ES-I3 (cell line): Measurements from ENCODE around the gene DDO.
"Not testable (repeated sequence)": the region's sequence is repeated elsewhere in the genome, so short reads cannot be mapped to it uniquely, and the experiment has no call there.

Experiments
- H3K36me3 ChIP-seq: 2 replicates; pipeline ENCODE4 v1.6.1; 2013; ENCODE audit warnings: mild to moderate bottlenecking, low read length, control low read depth, moderate library complexity; ENCODE audit not compliant: insufficient read depth
- H3K4me1 ChIP-seq: 2 replicates; pipeline ENCODE4 v1.6.1; 2013; ENCODE audit warnings: mild to moderate bottlenecking, control low read depth, low read length; ENCODE audit not compliant: insufficient read depth
- H3K9ac ChIP-seq: 2 replicates; pipeline ENCODE4 v1.6.1; 2013; ENCODE audit warnings: low read depth, mild to moderate bottlenecking, low read length, moderate library complexity
- H3K9me3 ChIP-seq: 2 replicates; pipeline ENCODE4 v1.6.1; 2013; ENCODE audit warnings: mild to moderate bottlenecking, low read length, moderate library complexity; ENCODE audit not compliant: control insufficient read depth, insufficient read depth

The DDO gene

DNA sequence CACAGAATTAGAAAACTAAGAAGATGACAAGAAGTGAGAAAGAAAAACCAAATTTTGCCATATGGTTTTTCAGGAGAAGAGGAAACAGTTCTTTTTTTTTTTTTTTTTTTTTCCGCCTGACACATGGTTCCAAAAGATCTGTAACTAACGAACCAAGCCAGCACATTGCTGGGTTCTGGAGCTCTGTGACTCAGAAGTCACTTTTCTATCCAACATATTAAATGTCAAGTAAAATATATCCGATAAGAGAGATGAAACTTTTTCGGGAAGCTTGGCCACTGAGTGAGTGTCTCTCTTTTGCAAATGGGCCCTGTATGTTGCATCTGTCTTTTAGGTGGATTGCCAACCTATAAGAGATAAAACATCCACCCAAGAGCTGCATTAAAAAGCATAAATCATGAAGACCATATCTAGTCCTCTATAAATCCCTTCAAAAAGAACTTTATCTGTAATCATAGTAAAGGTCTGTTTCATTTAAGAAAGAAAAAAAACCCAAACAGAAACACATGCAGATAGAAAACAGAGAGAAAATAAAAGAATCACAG is 61.8 kb downstream of the DDO start:
- no peak overlapping the region for H3K9ac ChIP-seq
- H3K9me3 ChIP-seq, result no peaks in the 10 kb centered on the region
- no peaks in the 10 kb centered on the region for H3K36me3 ChIP-seq
- peaks cover 27% of the 10 kb centered on the region for H3K4me1 ChIP-seq

DNA sequence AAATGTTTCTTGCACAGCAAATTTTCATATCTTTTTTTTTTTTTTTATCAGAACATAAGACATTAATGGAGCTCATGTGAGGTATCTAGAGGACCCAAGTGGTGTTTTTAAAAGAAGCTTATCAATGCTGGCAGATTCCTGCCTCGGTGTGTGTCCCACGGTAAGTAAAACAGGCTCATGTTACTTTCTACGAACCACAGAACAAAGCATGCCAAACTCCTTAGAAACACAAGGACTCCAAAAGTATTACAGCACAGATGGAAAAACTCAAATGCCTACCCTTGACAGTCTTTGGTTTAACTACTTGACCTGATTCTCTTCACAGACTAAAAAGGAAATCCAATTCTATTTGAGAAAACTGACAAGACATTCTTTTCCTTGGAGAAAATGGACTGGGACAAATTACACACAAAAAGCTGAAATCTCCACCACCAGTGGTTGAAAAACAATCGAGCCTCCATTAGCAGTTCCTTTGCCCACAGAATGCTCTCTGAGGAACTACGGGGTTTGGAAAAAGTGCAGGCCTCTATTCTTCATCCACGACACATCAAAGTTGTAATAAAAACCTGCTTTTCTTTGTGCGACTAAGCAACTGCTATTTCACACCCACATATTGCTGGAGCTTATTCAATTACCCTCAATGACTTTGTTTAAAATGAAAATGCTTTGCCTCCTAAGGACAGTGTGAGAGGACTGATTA is 62.7 kb downstream of the DDO start:
- Histone ChIP-seq H3K9ac (no peak overlapping the region), H3K36me3 (no peaks in the 10 kb centered on the region), H3K9me3 (no peaks in the 10 kb centered on the region), H3K4me1 (peaks cover 27% of the 10 kb centered on the region)

DNA sequence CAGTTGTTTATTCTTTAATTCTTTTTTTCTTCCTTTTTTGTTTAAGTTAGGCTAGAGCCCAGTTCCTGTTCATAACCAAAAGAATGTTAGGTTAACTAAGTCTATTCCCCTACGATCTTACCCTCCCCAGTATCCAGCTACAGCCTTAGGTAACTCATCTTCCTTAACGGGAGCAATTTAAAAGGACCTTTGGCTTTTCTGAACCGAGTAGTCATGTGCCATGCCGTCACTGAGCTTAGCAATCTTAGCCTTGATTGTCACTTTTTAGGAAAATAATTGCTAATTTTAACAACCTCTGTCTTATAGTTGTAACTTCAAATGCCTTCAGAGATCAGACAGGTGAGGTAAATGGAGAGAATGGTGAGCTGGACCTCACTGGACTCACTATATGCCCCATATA is 63.4 kb downstream of the DDO start:
- Histone ChIP-seq H3K36me3 (no peaks in the 10 kb centered on the region), H3K9ac (no peak overlapping the region), H3K4me1 (peaks cover 27% of the 10 kb centered on the region), H3K9me3 (no peaks in the 10 kb centered on the region)

DNA sequence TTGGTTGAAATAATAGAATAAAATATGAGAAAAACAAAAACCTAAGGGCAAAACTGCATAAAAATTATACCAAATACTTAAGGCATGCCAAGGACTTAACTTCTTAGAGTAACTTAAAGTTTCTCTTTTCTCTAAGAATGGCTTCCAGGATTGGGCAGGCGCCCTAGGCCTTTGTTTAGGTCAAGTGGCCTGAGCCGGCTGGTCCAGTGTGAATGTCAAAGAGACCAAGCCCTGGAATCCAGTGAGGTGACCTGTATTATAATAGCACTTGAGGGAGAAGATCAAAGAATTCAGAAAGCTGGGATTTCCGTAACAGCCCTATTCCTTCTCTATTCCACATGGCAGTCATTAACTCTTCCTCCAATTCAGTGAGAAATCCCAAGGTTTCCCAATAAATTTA is 63.8 kb downstream of the DDO start:
- no peak overlapping the region for H3K9ac ChIP-seq
- H3K4me1 ChIP-seq, result peaks cover 27% of the 10 kb centered on the region
- no peaks in the 10 kb centered on the region for H3K9me3 ChIP-seq
- H3K36me3 ChIP-seq, result no peaks in the 10 kb centered on the region

DNA sequence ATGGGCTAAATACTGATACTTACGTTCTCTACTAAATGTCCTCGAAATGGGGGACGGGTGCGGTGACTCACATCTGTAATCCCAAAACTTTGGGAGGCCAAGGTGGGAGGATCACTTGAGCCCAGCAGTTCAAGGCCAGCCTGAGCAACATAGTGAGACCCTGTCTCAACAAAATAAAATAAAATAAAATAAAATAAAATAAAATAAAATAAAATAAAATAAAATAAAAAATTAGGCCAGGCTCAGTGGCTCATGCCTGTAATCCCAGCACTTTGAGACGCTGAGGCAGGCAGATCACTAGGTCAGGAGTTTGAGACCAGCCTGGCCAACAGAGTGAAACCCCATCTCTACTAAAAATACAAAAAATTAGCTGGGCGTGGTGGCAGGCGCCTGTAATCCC is 64.8 kb downstream of the DDO start:
- H3K4me1 ChIP-seq, result peaks cover 26% of the 10 kb centered on the region
- not testable (repeated sequence) for H3K9me3 ChIP-seq, H3K9ac ChIP-seq, H3K36me3 ChIP-seq

DNA sequence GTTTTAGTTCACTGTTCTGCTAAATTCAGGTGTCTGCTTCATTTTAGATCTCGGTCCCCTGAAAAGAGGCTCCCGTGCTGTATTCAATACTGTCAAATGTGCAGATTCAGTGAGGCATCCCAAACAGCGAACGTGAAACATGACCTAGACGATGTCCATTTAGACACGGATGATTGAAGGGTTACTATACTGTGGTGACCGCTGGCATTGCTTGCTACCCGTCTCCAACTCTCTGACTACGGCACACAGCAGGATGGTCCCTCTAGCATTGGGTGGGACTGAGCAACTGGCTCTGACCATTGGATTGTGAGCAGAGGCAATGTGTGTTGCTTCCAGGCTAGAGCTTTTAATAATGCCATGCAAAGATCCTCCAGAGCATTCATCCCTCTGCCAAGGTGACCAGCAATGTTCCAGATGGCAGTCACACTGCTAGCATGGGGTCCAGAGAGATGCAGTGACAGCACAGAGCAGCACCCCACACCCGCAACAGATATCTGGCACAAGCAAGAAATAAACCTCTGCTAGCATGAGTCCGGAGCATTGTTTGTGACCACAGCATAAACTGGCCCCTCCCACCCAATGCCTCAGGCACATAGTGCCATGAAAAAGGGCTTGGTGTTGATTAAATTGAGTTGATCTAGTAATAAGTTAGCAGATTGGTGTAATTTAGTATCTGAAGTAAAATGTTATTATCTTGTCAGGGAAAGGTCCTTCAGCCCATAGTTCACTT is 66.2 kb downstream of the DDO start:
- H3K4me1 ChIP-seq, result peaks cover 19% of the 10 kb centered on the region
- no peaks in the 10 kb centered on the region for H3K9me3 ChIP-seq
- no peaks in the 10 kb centered on the region for H3K36me3 ChIP-seq
- H3K9ac ChIP-seq, result no peak overlapping the region

DNA sequence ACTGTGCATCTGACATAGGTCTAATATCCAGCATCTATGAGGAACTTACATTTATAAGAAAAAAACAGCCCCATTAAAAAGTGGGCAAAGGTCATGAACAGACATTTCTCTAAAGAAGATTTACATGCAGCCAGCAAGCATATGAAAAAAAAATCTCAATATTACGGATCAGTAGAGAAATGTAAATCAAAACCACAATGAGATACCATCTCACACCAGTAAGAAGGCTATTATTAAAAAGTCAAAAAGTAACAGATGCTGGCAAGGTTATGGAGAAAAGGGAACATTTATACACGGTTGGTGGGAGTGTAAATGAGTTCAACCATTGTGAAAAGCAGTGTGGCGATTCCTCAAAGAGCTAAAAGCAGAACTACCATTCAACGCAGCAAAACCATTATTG is 70.3 kb downstream of the DDO start:
- H3K4me1 ChIP-seq, result peaks cover 3% of the 10 kb centered on the region; the same call in 1 of the 2 replicates
- H3K36me3 ChIP-seq, result no peaks in the 10 kb centered on the region
- H3K9ac ChIP-seq, result no peak overlapping the region
- H3K9me3 ChIP-seq, result no peaks in the 10 kb centered on the region

DNA sequence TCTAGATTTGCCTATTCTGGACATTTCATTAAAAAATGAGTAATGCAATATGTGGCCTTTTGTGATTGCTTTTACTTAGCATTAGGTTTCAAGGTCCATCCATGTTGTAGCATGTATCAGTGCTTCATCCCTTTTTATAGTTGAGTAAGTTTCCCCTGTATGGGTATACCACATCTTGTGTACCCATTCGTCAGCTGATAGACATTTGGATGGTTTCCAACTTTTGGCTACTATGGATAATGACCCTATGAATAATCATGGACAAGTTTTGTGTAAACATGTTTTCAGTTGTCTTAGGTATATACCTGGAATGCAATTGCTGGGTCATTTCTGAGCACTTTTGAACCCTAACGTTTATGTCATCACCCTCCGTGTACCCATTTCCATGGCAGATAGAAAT is 72.6 kb downstream of the DDO start:
- no peak overlapping the region for H3K9ac ChIP-seq
- H3K9me3 ChIP-seq, result no peaks in the 10 kb centered on the region
- H3K36me3 ChIP-seq, result no peaks in the 10 kb centered on the region
- H3K4me1 ChIP-seq, result peaks cover 3% of the 10 kb centered on the region; the same call in 1 of the 2 replicates
